AG08396 (cell line): ENCODE results near the gene CDK14.

ENCODE experiments used
- DNase-seq: peaks from one replicate; pipeline ENCODE4 v3.0.0; 2012; ENCODE audit warnings: low spot score, mixed read lengths

The CDK14 gene

GRCh38 chr7:90642978-90643377 is 46.9 kb downstream of the CDK14 start:
- no peak for DNase-seq

GRCh38 chr7:90645784-90646183 is 49.7 kb downstream of the CDK14 start:
- no peak for DNase-seq

GRCh38 chr7:90648107-90648506 is 52.0 kb downstream of the CDK14 start:
- no peak for DNase-seq

DNA sequence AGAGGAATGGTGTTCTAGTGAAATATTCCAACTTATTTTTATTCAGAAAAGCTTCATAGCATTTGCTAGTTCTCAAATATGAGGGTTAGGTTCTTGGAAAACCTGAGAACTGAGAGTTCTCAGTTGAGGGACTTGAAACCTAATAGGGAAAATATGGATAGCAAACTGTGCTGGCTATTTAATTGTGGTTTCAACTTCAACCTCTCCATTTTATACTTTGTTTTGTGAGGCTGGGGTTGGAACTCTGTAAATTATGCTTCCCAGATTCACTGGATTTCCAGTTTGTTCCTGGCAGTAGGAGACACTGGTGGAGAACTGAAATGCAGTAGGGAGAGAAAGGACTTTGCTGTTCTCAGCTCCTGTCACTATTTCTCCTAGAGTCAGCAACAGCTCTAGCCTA is 52.7 kb downstream of the CDK14 start:
- no peak for DNase-seq

DNA sequence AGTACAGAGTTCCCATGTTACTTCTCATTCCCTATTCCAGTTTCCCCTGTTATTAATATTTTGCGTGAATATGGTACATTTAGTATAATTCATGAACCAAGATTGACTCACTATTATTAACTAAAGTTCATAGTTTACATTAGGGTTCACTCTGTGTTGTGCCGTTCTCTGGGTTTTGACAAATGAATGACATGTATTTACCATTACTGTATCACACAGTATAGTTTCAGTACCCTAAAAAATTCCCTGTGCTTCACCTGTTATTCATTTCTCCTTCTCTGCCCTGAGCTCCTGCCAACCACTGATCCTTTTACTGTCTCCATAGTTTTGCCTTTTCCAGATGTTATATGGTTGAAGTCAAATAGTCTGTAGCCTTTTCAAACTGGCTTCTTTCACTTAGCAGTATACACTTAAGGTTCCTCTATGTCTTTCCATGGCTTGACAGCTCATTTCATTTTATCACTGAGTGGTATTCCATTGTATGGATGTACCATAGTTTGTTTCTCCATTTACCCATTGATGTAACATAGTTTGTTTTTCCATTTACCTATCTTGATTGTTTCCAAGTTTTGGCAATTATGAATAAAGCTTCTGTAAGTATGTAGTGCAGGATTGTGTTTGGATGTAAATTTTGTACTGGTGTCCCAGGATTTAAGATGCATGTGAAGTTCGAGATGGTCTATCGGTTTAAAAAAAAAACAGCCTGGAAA is 58.8 kb downstream of the CDK14 start:
- no peak for DNase-seq

DNA sequence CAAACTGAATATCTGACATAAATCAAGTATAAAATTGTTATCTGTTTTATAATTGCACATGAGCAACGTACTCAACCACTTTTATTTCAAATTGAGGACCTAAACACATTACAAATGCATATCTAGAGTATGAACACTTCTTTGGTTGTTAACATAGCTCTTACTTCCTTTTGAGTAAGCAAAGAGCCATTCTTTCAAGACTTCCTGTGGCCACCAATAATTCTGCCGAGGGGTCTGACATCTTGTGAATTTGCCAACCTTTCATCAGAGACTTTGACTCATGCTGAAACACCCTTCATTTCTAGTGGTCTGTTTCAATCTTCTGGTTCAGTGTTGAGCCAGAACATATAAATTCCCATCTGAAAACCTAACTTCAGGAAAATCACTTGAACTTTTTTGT is 59.4 kb downstream of the CDK14 start:
- peak; percentile 35 for DNase-seq

DNA sequence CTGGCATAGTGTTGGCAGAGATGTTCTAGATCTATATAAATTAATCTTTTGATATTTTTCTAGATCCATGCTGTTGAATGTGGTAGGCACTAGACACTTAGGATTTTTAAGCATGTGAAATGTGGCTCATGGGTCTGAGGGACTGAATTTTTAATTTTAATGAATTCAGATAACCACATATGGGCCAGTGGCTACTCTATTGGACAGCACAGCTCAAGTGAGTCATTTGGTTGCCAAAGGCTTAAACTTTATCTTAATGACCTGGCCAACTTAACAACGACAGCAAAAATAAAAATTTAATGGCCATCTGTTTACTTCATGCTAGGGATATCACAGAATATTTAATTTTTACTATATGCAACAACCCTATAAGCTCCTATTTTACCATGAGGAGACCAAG is 61.4 kb downstream of the CDK14 start:
- DNase-seq, result no peak

GRCh38 chr7:90660100-90660499 is 64.0 kb downstream of the CDK14 start:
- DNase-seq, result no peak

- DNase-seq, result no peak
These were observed 64.7 kb downstream of the CDK14 start for GRCh38 chr7:90660819-90661218.

- DNase-seq, result peak; percentile 12
These were observed 65.4 kb downstream of the CDK14 start for GRCh38 chr7:90661290-90662151.

DNA sequence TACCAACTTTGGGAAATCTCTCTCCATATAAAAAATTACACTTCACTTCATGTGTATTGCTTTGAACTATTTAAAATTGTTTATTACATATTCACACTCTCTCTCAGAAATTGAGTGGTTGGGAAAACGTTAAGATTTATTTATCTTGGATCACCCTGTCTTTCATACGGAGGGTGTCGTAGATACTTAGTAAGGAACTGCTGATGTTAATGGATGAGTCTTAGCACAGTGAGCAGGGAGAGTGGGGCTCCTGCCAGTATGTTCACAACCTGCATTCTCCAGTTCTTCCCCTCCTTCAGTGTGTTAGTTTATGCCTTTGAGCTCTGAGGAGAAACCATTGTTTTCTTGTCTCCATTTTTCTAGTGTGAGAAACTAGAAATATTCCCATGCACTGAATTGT is 67.1 kb downstream of the CDK14 start:
- no peak for DNase-seq

GRCh38 chr7:90666186-90666585 is 70.1 kb downstream of the CDK14 start:
- DNase-seq, result no peak

- DNase-seq, result no peak
These were observed 72.9 kb downstream of the CDK14 start for GRCh38 chr7:90668992-90669391.

GRCh38 chr7:90669492-90669891 is 73.4 kb downstream of the CDK14 start:
- DNase-seq, result no peak

GRCh38 chr7:90671571-90671970 is 75.5 kb downstream of the CDK14 start:
- no peak for DNase-seq

DNA sequence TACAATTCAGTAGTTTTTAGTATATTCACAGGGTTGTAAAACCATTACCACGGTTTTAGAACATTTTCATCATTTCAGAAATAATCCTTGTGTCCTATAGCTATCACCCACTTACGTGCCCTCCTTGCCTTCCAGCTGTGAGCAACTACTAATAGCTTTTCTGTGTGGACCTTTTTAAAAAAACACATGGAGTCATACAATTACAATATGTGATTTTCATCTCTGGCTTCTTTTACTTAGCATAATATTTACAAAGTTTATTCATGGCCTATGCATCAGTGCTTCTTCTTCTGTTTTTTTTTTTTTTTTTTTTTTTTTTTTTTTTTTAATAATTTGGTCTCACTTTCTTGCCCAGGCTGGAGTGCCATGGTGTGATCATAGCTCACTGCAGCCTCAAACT is 76.1 kb downstream of the CDK14 start:
- DNase-seq, result no peak

- no peak for DNase-seq
These were observed 78.5 kb downstream of the CDK14 start for GRCh38 chr7:90674625-90675024.

DNA sequence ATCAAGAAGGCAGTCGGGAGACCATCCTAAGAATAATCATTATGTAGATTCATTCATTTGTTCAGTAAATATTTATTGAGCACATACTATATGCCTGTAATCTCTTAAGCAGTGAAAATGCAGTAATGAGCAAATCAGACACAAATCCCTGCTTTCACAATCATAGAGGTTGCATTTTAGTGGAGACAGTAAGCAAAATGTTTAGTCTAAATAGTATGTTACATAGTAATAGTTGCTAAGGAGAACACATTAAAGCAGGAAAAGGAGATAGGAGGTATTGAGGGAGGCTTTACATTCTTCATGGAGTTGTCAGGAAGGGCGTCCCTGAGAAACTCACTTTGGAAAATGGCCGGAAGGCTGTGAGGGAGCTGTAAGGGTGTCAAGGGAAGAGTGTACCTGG is 79.9 kb downstream of the CDK14 start:
- no peak for DNase-seq

DNA sequence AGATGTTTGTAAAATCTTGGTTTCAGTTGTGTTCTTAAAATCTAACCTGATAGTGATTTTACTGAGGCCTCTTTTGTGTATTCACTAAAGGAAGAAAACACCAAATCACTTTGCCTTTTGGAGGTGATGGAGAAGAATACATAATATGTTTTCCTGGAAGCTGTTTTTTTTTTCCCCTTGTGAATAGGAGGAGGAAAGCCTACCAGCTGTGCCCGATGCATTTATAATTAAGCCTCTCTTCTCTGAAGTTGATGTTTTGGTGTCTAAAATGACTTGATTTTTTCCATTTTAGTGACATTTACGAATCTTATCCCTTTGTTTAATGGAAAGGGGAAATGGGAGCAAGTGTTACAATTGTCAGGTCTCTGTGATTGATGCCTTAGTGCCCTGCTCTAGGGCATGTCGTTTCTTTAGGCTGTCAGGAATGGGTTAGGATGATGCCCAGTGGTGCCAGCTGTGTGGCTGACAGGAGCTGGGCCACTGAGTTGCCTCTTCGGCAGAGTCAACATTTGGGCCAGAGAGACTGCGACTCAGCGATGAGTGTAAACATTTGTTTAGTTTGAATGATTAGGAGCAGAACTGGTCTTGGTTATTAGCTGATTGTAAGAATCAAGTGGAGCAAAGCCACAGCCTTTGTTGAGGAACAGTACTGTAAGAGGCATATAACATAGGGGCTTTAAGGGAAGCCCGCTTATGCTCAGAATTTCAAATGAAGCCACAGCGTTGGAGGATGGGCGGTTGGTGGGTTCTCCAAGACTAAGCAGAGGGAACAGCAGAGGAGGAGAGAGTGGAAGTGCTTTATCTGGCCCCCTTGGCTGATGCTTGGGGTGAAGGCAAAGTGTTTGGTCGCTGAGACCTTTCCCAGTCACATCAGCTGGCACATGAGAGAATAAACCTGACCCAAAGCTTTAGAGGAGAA is 81.6 kb downstream of the CDK14 start:
- no peak for DNase-seq

DNA sequence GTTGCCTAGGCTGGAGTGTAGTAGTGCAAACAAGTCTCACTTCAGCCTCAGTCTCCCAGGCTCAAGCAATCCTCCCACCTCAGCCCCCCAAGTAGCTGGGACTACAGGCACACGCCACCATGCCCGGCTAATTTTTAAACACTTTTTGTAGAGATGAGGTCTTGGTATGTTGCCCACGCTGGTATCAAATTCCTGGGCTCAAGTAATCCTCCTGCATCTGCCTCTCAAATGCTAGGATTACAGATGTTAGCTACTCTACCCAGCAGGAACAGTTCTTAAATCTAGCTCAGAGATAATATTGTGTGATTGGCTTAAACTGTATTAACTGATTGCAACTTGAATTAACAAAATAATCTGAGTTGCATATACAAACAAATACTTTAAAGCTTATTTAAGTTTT is 82.9 kb downstream of the CDK14 start:
- DNase-seq, result no peak

DNA sequence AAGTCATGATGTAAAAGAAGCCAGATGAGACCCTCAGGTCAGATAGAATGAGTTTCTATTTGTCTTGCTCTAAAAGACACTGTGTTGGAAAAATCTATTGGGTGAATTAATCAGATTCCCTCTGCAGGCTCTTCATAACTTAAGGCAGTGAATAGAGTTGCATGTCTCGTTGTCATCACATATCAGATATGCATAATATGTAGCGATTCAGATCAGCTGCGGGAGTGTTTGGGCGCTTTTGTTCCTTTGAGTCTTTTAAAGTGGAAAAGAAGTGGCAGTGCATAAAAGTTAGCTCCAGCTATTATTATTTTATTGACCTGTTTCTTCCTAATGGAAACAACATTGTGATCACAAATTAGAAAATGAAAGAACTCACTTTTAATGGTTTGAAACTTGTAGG is 84.4 kb downstream of the CDK14 start:
- DNase-seq, result no peak

- DNase-seq, result no peak
These were observed 85.4 kb downstream of the CDK14 start for GRCh38 chr7:90681336-90682022.
